Body of pancreas (tissue), 4 donors: ENCODE results near the gene DEK.

Source experiments
- POLR2A ChIP-seq, 3 donors: fragments of 450-650 bp; IDR thresholded peaks; one replicate each; pipeline ENCODE4 v1.6.1; 2016; ENCODE audit warnings: antibody characterized with exemption in 3 of 3, mild to moderate bottlenecking in 2 of 3
- TF ChIP-seq, protein P1 (sequence below), 7 experiments: fragments of 450-650 bp in 4 of 7; fragments of 200-600 bp in 3 of 7; sonication (generic) in 3 of 7; IDR thresholded peaks; one replicate each; pipeline ENCODE4 v1.5.1; 2016 to 2019; ENCODE audit warnings: antibody characterized with exemption in 7 of 7

DNA sequence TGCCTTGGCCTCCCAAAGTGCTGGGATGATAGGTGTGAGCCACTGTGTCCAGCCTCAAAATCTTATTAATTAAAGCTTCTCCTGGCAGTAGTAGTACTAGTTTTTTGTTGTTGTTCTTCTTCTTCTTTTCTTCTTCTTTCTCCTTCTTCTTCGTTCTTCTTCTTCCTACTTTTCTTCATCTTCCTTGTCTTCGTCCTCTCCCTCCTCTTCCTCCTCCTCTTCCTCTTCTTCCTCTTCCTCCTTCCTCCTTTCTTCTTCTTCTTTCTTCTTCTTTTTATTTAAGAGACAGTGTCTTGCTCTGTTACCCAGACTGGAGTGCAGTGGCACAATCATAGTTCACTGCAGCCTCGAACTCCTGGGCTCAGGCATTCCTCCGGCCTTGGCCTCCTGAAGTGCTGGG lies 17.2 kb upstream of the DEK start:
- no peak for TF ChIP-seq POLR2A (IDR thresholded peaks at IDR 0.05)
- TF ChIP-seq, protein P1, sequence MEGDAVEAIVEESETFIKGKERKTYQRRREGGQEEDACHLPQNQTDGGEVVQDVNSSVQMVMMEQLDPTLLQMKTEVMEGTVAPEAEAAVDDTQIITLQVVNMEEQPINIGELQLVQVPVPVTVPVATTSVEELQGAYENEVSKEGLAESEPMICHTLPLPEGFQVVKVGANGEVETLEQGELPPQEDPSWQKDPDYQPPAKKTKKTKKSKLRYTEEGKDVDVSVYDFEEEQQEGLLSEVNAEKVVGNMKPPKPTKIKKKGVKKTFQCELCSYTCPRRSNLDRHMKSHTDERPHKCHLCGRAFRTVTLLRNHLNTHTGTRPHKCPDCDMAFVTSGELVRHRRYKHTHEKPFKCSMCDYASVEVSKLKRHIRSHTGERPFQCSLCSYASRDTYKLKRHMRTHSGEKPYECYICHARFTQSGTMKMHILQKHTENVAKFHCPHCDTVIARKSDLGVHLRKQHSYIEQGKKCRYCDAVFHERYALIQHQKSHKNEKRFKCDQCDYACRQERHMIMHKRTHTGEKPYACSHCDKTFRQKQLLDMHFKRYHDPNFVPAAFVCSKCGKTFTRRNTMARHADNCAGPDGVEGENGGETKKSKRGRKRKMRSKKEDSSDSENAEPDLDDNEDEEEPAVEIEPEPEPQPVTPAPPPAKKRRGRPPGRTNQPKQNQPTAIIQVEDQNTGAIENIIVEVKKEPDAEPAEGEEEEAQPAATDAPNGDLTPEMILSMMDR (IDR thresholded peaks at IDR 0.05) = no peak
